GM21528 (cell line): ENCODE measurements around the gene TEAD2.

Experiments used
- ATAC-seq: cut with Tn5 transposase; IDR thresholded peaks from one replicate; pipeline ENCODE4 v1.9.1; 2021; ENCODE audit warnings: mild to moderate bottlenecking, moderate library complexity; ENCODE audit not compliant: unreplicated experiment, low FRiP score

TEAD2 gene

DNA sequence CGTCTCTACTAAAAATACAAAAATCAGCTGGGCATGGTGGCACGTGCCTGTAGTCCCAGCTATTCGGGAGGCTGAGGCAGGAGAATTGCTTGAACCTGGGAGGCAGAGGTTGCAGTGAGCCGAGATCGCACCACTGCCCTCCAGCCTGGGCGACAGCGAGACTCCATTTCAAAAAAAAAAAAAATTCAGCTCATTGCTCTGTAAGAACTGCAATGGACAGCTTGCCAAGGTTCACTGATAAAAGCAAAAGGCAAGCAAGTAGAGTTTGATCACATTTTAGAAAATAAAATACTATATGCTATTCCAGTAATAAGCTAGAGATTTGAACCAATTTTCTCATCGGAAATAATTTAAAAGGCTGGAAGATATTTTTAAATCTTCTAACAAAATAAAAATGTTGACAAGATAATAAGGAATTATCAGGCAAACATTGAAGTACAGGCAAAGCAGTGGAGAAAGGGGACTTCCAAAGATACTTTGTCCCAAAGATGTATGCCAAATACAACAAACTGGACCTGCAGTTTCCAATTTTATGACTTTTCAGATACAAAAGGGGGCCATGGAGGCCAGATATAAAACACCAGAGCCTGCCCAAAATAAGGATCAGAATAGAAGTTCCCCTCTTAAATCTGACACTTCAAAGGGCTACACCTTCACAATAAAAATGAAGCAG is 66.9 kb downstream of the TEAD2 start:
- no peak for ATAC-seq

DNA sequence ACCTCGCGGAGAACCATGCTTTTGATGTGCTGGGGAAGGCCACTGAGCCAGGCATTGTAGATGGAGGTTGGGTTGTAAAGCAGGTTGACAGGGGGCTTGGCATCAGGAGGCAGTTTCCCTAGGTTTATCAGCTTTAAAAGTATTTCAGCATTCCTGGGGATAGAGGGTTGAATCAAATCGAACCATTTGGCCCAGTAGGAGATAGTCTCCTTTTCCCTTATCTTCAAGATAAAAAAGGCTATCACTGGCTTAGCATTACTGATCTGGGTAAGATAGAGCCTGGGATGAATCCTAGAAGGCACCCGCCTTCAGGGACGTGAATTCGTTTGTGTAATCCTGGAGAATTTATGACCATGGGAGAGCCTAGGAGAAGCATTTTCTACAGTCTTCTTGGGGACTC is 67.8 kb downstream of the TEAD2 start:
- no peak for ATAC-seq
